IMR-90 (cell line): Measurements from ENCODE around the gene ZNF385B. TPM values are rescaled to one million over a fixed set of nuclear protein-coding genes. Genes with fewer than 3 reads are reported as not detected.

Source experiments
- ATAC-seq: fragments of 200-7000 bp; cut with Tn5 transposase; 2 replicates; pipeline ENCODE4 v1.9.1; 2020; ENCODE audit warnings: low read depth, mild to moderate bottlenecking, moderate library complexity
- BruUV-seq: library from RNA; stranded (reverse); fragments of 400-500 nt; replicated peaks from 2 replicates; lab custom pipeline; 2021; lab: Mats Ljungman, UMichigan
- CTCF ChIA-PET: fragments of 300-600 bp; formaldehyde crosslinking; extraction: SDS; loops from one replicate; lab custom pipeline; 2021; ENCODE audit warnings: antibody characterized with exemption; lab: Yijun Ruan, JAX
- POLR2A ChIA-PET: fragments of 300-600 bp; sonication (Branson Sonifier 250); formaldehyde crosslinking; loops from one replicate; lab custom pipeline; 2022; ENCODE audit warnings: antibody characterized with exemption; ENCODE audit not compliant: unreplicated experiment; lab: Charles Lee
- DNase-seq: peaks from one replicate; pipeline ENCODE4 v3.0.0; 2013
- H2AFZ ChIP-seq: replicated peaks from 2 replicates; pipeline ENCODE3; 2013; ENCODE audit warnings: low read length, mild to moderate bottlenecking; ENCODE audit not compliant: poor library complexity
- H2AK5ac ChIP-seq: 2 replicates; pipeline ENCODE4 v1.6.1; 2013; ENCODE audit warnings: low read depth, low read length, inconsistent platforms
- H2AK9ac ChIP-seq: replicated peaks from 2 replicates; pipeline ENCODE3; 2013; ENCODE audit warnings: mild to moderate bottlenecking, low read depth, low read length, moderate library complexity; ENCODE audit not compliant: poor library complexity
- H2BK120ac ChIP-seq: 2 replicates; pipeline ENCODE4 v1.6.1; 2013; ENCODE audit warnings: low read depth, low read length, inconsistent platforms
- H2BK15ac ChIP-seq: 3 replicates; pipeline ENCODE4 v1.6.1; 2013; ENCODE audit warnings: low read depth, low read length, inconsistent platforms
- H2BK20ac ChIP-seq: 2 replicates; pipeline ENCODE4 v1.6.1; 2013; ENCODE audit warnings: low read depth, mild to moderate bottlenecking, inconsistent platforms, low read length, moderate library complexity
- H2BK5ac ChIP-seq: 2 replicates; pipeline ENCODE4 v1.6.1; 2013; ENCODE audit warnings: mild to moderate bottlenecking, low read depth, low read length, inconsistent platforms; ENCODE audit not compliant: poor library complexity, severe bottlenecking
- H3K14ac ChIP-seq: replicated peaks from 2 replicates; pipeline ENCODE4 v1.6.1; 2013; ENCODE audit warnings: low read depth, low read length, inconsistent platforms
- H3K18ac ChIP-seq: 2 replicates; pipeline ENCODE4 v1.6.1; 2013; ENCODE audit warnings: low read depth, low read length, control low read depth
- H3K23ac ChIP-seq: 2 replicates; pipeline ENCODE4 v1.6.1; 2013; ENCODE audit warnings: low read depth, low read length, inconsistent platforms
- H3K27ac ChIP-seq: 2 replicates; pipeline ENCODE4 v1.5.1; 2013; ENCODE audit warnings: mild to moderate bottlenecking, control low read depth, low read length; ENCODE audit not compliant: insufficient read depth
- H3K27me3 ChIP-seq: 2 replicates; pipeline ENCODE4 v1.6.1; 2013; ENCODE audit warnings: low read length; ENCODE audit not compliant: control insufficient read depth, insufficient read depth
- H3K36me3 ChIP-seq: 2 replicates; pipeline ENCODE4 v1.6.1; 2013; ENCODE audit warnings: low read length, mixed read lengths; ENCODE audit not compliant: control insufficient read depth, insufficient read depth
- H3K4ac ChIP-seq: 2 replicates; pipeline ENCODE4 v1.6.1; 2013; ENCODE audit warnings: low read depth, low read length, inconsistent platforms
- H3K4me1 ChIP-seq: 2 replicates; pipeline ENCODE4 v1.6.1; 2013; ENCODE audit warnings: low read length, mixed read lengths; ENCODE audit not compliant: control insufficient read depth, insufficient read depth
- H3K4me2 ChIP-seq: 2 replicates; pipeline ENCODE4 v1.6.1; 2013; ENCODE audit warnings: low read depth, mild to moderate bottlenecking, control low read depth, low read length, moderate library complexity
- H3K4me3 ChIP-seq: 2 replicates; pipeline ENCODE4 v1.5.1; 2013; ENCODE audit warnings: low read depth, mild to moderate bottlenecking, control low read depth, low read length, moderate library complexity; ENCODE audit not compliant: insufficient read depth
- H3K56ac ChIP-seq: 2 replicates; pipeline ENCODE4 v1.6.1; 2013; ENCODE audit warnings: low read length, inconsistent platforms; ENCODE audit not compliant: insufficient read depth; ENCODE audit errors: extremely low read depth
- H3K79me1 ChIP-seq, 2 experiments: 2 replicates each; pipeline ENCODE4 v1.6.1; 2013; ENCODE audit warnings: low read length in 2 of 2, inconsistent platforms in 1 of 2, low read depth in 1 of 2
- H3K9ac ChIP-seq: 2 replicates; pipeline ENCODE4 v1.6.1; 2013; ENCODE audit warnings: low read depth, low read length, control low read depth
- H3K9me1 ChIP-seq: 2 replicates; pipeline ENCODE4 v1.6.1; 2013; ENCODE audit warnings: low read length, inconsistent platforms; ENCODE audit not compliant: insufficient read depth
- H3K9me3 ChIP-seq: 2 replicates; pipeline ENCODE4 v1.6.1; 2013; ENCODE audit warnings: low read length; ENCODE audit not compliant: control insufficient read depth, insufficient read depth
- H4K20me1 ChIP-seq: 2 replicates; pipeline ENCODE4 v1.6.1; 2013; ENCODE audit warnings: low read length, inconsistent platforms; ENCODE audit not compliant: insufficient read depth
- H4K5ac ChIP-seq: 2 replicates; pipeline ENCODE4 v1.6.1; 2013; ENCODE audit warnings: mild to moderate bottlenecking, low read depth, low read length, control low read depth
- H4K8ac ChIP-seq, 2 experiments: 2 replicates each; pipeline ENCODE4 v1.6.1; 2013; ENCODE audit warnings: low read depth in 2 of 2, low read length in 2 of 2, control low read depth in 1 of 2, inconsistent platforms in 1 of 2
- H4K91ac ChIP-seq: 2 replicates; pipeline ENCODE4 v1.6.1; 2013; ENCODE audit warnings: low read depth, low read length, inconsistent platforms; ENCODE audit not compliant: insufficient read depth
- BHLHE40 ChIP-seq: fragments of 150-350 bp; IDR thresholded peaks from 2 replicates; pipeline ENCODE4 v1.6.1; 2016; ENCODE audit warnings: mild to moderate bottlenecking, low read depth, low read length
- CHD1 ChIP-seq: IDR thresholded peaks from 2 replicates; pipeline ENCODE4 v1.6.1; 2012; ENCODE audit warnings: low read depth, low read length, improper control_type of control experiment
- CTCF ChIP-seq: conservative IDR thresholded peaks from 2 replicates; pipeline ENCODE4 v1.5.1; 2012; ENCODE audit warnings: mild to moderate bottlenecking, low read depth, low read length, improper control_type of control experiment
- ELK1 ChIP-seq: fragments of 150-350 bp; IDR thresholded peaks from 2 replicates; pipeline ENCODE4 v1.6.1; 2016; ENCODE audit warnings: low read depth, mild to moderate bottlenecking, low read length, moderate library complexity, borderline replicate concordance
- FOS ChIP-seq: fragments of 150-350 bp; IDR thresholded peaks from 2 replicates; pipeline ENCODE4 v1.6.1; 2016; ENCODE audit warnings: low read depth, low read length
- MAFK ChIP-seq: IDR thresholded peaks from 2 replicates; pipeline ENCODE4 v1.6.1; 2012; ENCODE audit warnings: low read depth, low read length, improper control_type of control experiment
- MAZ ChIP-seq: IDR thresholded peaks from 2 replicates; pipeline ENCODE4 v1.6.1; 2012; ENCODE audit warnings: low read depth, mild to moderate bottlenecking, low read length, improper control_type of control experiment, moderate library complexity, borderline replicate concordance
- MXI1 ChIP-seq: IDR thresholded peaks from 2 replicates; pipeline ENCODE4 v1.6.1; 2012; ENCODE audit warnings: low read depth, mild to moderate bottlenecking, low read length, moderate library complexity, borderline replicate concordance
- NFE2L2 ChIP-seq: fragments of 150-350 bp; IDR thresholded peaks from 2 replicates; pipeline ENCODE4 v1.6.1; 2016; ENCODE audit warnings: low read depth, mild to moderate bottlenecking, low read length
- POLR2A ChIP-seq: IDR thresholded peaks from 2 replicates; pipeline ENCODE4 v1.6.1; 2012; ENCODE audit warnings: mild to moderate bottlenecking, low read depth, low read length
- RAD21 ChIP-seq: IDR thresholded peaks from 2 replicates; pipeline ENCODE4 v1.6.1; 2012; ENCODE audit warnings: low read length, improper control_type of control experiment
- RCOR1 ChIP-seq: IDR thresholded peaks from 2 replicates; pipeline ENCODE4 v1.6.1; 2012; ENCODE audit warnings: mild to moderate bottlenecking, low read length, improper control_type of control experiment; ENCODE audit not compliant: insufficient replicate concordance
- RFX5 ChIP-seq: IDR thresholded peaks from 2 replicates; pipeline ENCODE4 v1.8.0; 2012; ENCODE audit warnings: low read depth, mild to moderate bottlenecking, low read length, moderate library complexity
- SMC3 ChIP-seq: fragments of 150-350 bp; IDR thresholded peaks from 2 replicates; pipeline ENCODE4 v1.6.1; 2016; ENCODE audit warnings: low read depth, mild to moderate bottlenecking, antibody characterized with exemption, low read length, moderate library complexity
- WGBS, 2 experiments: methylation state at CpG; one replicate each; pipeline versions ENCODE4 v1.1.5 to v1.1.7; 2013; ENCODE audit warnings: missing lambda C conversion rate in 2 of 2; ENCODE audit not compliant: insufficient read length in 1 of 2; ENCODE audit errors: extremely low coverage in 2 of 2; 5-methylcytosine and 5-hydroxymethylcytosine counted together
- dilution Hi-C: fragments of 300-500 bp; cut with HindIII; formaldehyde crosslinking; loops from one replicate; pipeline ENCODE4 v1.14.3; 2018; ENCODE audit warnings: low sequenced_read_pairs; ENCODE audit not compliant: unreplicated experiment
- in situ Hi-C: fragments of 300-500 bp; cut with MboI; formaldehyde crosslinking; loops from 3 replicates; pipeline ENCODE4 v1.14.3; 2019; ENCODE audit warnings: low sequenced_read_pairs, inconsistent platforms, mixed read lengths
- intact Hi-C: fragments of 100-400 bp; cut with micrococcal nuclease; formaldehyde crosslinking; loops from 2 replicates; pipeline ENCODE4 v1.10.0; 2022
- polyA plus RNA-seq, 3 experiments: library from polyadenylated mRNA; depleted of rRNA; stranded (reverse); fragments of >200 nt; gene quantifications; 2 replicates each; pipeline ENCODE4 v1.2.3, GENCODE V29; 2012; ENCODE audit warnings: low replicate concordance in 1 of 3
- total RNA-seq: library from RNA; depleted of rRNA; stranded (reverse); fragments of >200 nt; gene quantifications from 2 replicates; pipeline ENCODE4 v1.2.3, GENCODE V29; 2012

ZNF385B gene
- total and polyA plus RNA-seq, 2 of the 4 experiments (the other 2 are of a cell fraction) = not detected

- Histone ChIP-seq H4K5ac (no peak overlapping the region), H2BK20ac (no peak overlapping the region), H2BK5ac (no peak overlapping the region), H3K4ac (no peak overlapping the region), H3K4me3 (no peak overlapping the region), H3K9me3 (no peaks in the 10 kb centered on the region), H3K4me2 (no peak overlapping the region), H4K20me1 (no peaks in the 10 kb centered on the region), H3K18ac (no peak overlapping the region), H3K14ac (no peak overlapping the region), H3K9me1 (no peaks in the 10 kb centered on the region), H2AK9ac (no peak overlapping the region), H3K27ac (no peak overlapping the region), H3K4me1 (no peaks in the 10 kb centered on the region), H3K56ac (no peak overlapping the region), H4K91ac (no peak overlapping the region), H2AFZ (no peak overlapping the region), H4K8ac (no peak overlapping the region), H3K9ac (no peak overlapping the region), H2BK120ac (no peak overlapping the region), H2AK5ac (no peak overlapping the region), H2BK15ac (no peak overlapping the region), H3K23ac (no peak overlapping the region), H3K27me3 (no peaks in the 10 kb centered on the region), H3K79me1 (no peaks in the 10 kb centered on the region), H3K36me3 (no peaks in the 10 kb centered on the region)
- TF ChIP-seq MAFK (no peak), RAD21 (no peak), MAZ (no peak), CTCF (no peak), CHD1 (no peak), RCOR1 (no peak), ELK1 (no peak), FOS (no peak), BHLHE40 (no peak), POLR2A (no peak), NFE2L2 (no peak), MXI1 (no peak), SMC3 (no peak), RFX5 (no peak)
- WGBS, 2 experiments = no CpG with 5 or more reads among the region's 2 CpGs
- dilution Hi-C loops (no loop called here), in situ Hi-C loops (no loop called here), intact Hi-C loops (no loop called here)
- POLR2A ChIA-PET = no interaction called here
- CTCF ChIA-PET = no interaction called here
- ATAC-seq = no peak
- no TSS peak for BruUV-seq
- DNase-seq = no peak
Measured at GRCh38 chr2:179826297-179826696, 35.1 kb downstream of the ZNF385B start.
